SK-N-SH treated with all-trans-retinoic acid at 6 μM for 48 hours (cell line): ENCODE data around the gene OR10A3.

Experiments
- ARNTL ChIP-seq: fragments of 450-650 bp; formaldehyde crosslinking; IDR thresholded peaks from 2 replicates; pipeline ENCODE4 v1.5.0; 2020; ENCODE audit warnings: low read depth, mild to moderate bottlenecking, moderate library complexity, borderline replicate concordance
- CSDC2 ChIP-seq: fragments of 250-450 bp; sonication (Bioruptor Pico); IDR thresholded peaks from 2 replicates; pipeline ENCODE4 v1.5.0; 2020; ENCODE audit warnings: mild to moderate bottlenecking, moderate library complexity
- CSRNP3 ChIP-seq: fragments of 250-450 bp; sonication (Bioruptor Pico); IDR thresholded peaks from 2 replicates; pipeline ENCODE4 v1.5.1; 2021; ENCODE audit warnings: mild to moderate bottlenecking, moderate library complexity
- ESRRG ChIP-seq: fragments of 250-450 bp; sonication (Bioruptor Pico); IDR thresholded peaks from 2 replicates; pipeline ENCODE4 v1.6.1; 2021; ENCODE audit warnings: mild to moderate bottlenecking
- OSR1 ChIP-seq: fragments of 250-450 bp; sonication (Bioruptor Pico); IDR thresholded peaks from 2 replicates; pipeline ENCODE4 v1.8.0; 2022; ENCODE audit warnings: moderate library complexity, mild to moderate bottlenecking, inconsistent platforms
- PATZ1 ChIP-seq: fragments of 250-450 bp; sonication (Bioruptor Pico); IDR thresholded peaks from 2 replicates; pipeline ENCODE4 v1.8.0; 2020; ENCODE audit warnings: mild to moderate bottlenecking, moderate library complexity, borderline replicate concordance
- RARB ChIP-seq: fragments of 250-450 bp; sonication (Bioruptor Pico); IDR thresholded peaks from 2 replicates; pipeline ENCODE4 v1.8.0; 2021; ENCODE audit warnings: mild to moderate bottlenecking, moderate library complexity
- TCF4 ChIP-seq: fragments of 250-450 bp; sonication (Bioruptor Pico); IDR thresholded peaks from 2 replicates; pipeline ENCODE4 v1.8.0; 2021; ENCODE audit warnings: mild to moderate bottlenecking, moderate library complexity, borderline replicate concordance
- ZFP3 ChIP-seq: fragments of 250-450 bp; sonication (Bioruptor Pico); IDR thresholded peaks from 2 replicates; pipeline ENCODE4 v1.5.0; 2020; ENCODE audit warnings: mild to moderate bottlenecking, moderate library complexity
- ZNF565 ChIP-seq: fragments of 450-650 bp; formaldehyde crosslinking; conservative IDR thresholded peaks from 2 replicates; pipeline ENCODE4 v1.5.0; 2020; ENCODE audit warnings: low read depth, mild to moderate bottlenecking, moderate library complexity
- ZNF8 ChIP-seq: fragments of 450-650 bp; formaldehyde crosslinking; IDR thresholded peaks from 2 replicates; pipeline ENCODE4 v1.5.0; 2020; ENCODE audit warnings: mild to moderate bottlenecking, moderate library complexity

GRCh38 chr11:7898666-7899283 is 42.7 kb downstream of the OR10A3 start:
- TF ChIP-seq ZFP3 (CRISPR knock-in tag): no peak
- no peak for TF ChIP-seq RARB
- TF ChIP-seq CSRNP3 (CRISPR knock-in tag): no peak
- TF ChIP-seq OSR1: no peak
- no peak for TF ChIP-seq ZNF8 (CRISPR knock-in tag)
- no peak for TF ChIP-seq PATZ1
- no peak for TF ChIP-seq ESRRG (CRISPR knock-in tag)
- TF ChIP-seq ZNF565 (CRISPR knock-in tag): no peak
- TF ChIP-seq TCF4: no peak
- TF ChIP-seq CSDC2: no peak
- TF ChIP-seq ARNTL (CRISPR knock-in tag): no peak
